Thoracic aorta (tissue), 2 donors: ENCODE measurements around the gene FNTB. TPM values are rescaled to one million over a fixed set of nuclear protein-coding genes. Genes with fewer than 3 reads are reported as not detected.
A peak's percentile ranks its signal among the peaks of the same experiment; 100 is the strongest.

Experiments
- ATAC-seq: fragments of 150-250 bp; one replicate; pipeline ENCODE4 v1.8.0; 2017; ENCODE audit warnings: low read depth; ENCODE audit not compliant: insufficient number of reproducible peaks, low FRiP score
- DNase-seq: peaks from one replicate; pipeline ENCODE4 v3.0.0-alpha.2; 2020; ENCODE audit warnings: low spot score
- H3K27ac ChIP-seq, 2 donors: fragments of 200-600 bp; sonication (generic); 1 replicate in 1 of 2; 2 replicates in 1 of 2; pipeline ENCODE4 v1.5.1; 2016; ENCODE audit warnings: mild to moderate bottlenecking in 2 of 2, moderate library complexity in 2 of 2
- H3K27me3 ChIP-seq: fragments of 200-600 bp; sonication (generic); replicated peaks from 2 replicates; pipeline ENCODE4 v1.6.0; 2016; ENCODE audit warnings: mild to moderate bottlenecking; ENCODE audit not compliant: insufficient read depth
- H3K36me3 ChIP-seq: fragments of 200-600 bp; sonication (generic); one replicate; pipeline ENCODE4 v1.5.1; 2016
- H3K4me1 ChIP-seq, 2 donors: fragments of 200-600 bp; sonication (generic); 1 replicate in 1 of 2; 2 replicates in 1 of 2; pipeline versions ENCODE4 v1.5.1 to v1.6.0; 2016; ENCODE audit warnings: low read depth in 2 of 2, mild to moderate bottlenecking in 1 of 2; ENCODE audit not compliant: control insufficient read depth in 1 of 2
- H3K4me3 ChIP-seq: fragments of 200-600 bp; sonication (generic); 2 replicates; pipeline ENCODE4 v1.5.1; 2016; ENCODE audit warnings: mild to moderate bottlenecking
- H3K9me3 ChIP-seq: fragments of 200-600 bp; sonication (generic); 2 replicates; pipeline ENCODE4 v1.5.1; 2016
- CTCF ChIP-seq: fragments of 200-600 bp; sonication (generic); IDR thresholded peaks from one replicate; pipeline ENCODE4 v1.5.1; 2019; ENCODE audit warnings: antibody characterized with exemption
- total RNA-seq, 2 donors: library from RNA; depleted of rRNA; stranded (reverse); fragments of >200 nt; gene quantifications; one replicate each; pipeline versions ENCODE4 v1.1.0 to v1.2.3, GENCODE V29; 2016

The FNTB gene
- total RNA-seq, 2 donors from 2014 or later: 6.8 to 18.3 TPM

GRCh38 chr14:65033181-65033580 lies 46.5 kb downstream of the FNTB start:
- H3K36me3 ChIP-seq: peaks cover 10% of the 10 kb centered on the region
- ATAC-seq: no peak

GRCh38 chr14:65034021-65034420 lies 47.3 kb downstream of the FNTB start:
- DNase-seq: no peak
- ATAC-seq: no peak
- Histone ChIP-seq H3K4me1 (peaks cover 0 to 10% of the 10 kb centered on the region in 2 donors), H3K9me3 (no peaks in the 10 kb centered on the region), H3K36me3 (peaks cover 6% of the 10 kb centered on the region), H3K4me3 (no peak overlapping the region), H3K27ac (no peak overlapping the region), H3K27me3 (no peaks in the 10 kb centered on the region)
- TF ChIP-seq CTCF: no peak

More at GRCh38 chr14:65033181-65033580, 46.5 kb downstream of the FNTB start:
- no peak for DNase-seq
- no peak overlapping the region for H3K4me3 ChIP-seq
- H3K4me1 ChIP-seq: peaks cover 0 to 10% of the 10 kb centered on the region in 2 donors
- H3K27ac ChIP-seq: no peak overlapping the region
- no peak for TF ChIP-seq CTCF
- no peaks in the 10 kb centered on the region for H3K9me3 ChIP-seq
- no peaks in the 10 kb centered on the region for H3K27me3 ChIP-seq

GRCh38 chr14:65035049-65035448 lies 48.4 kb downstream of the FNTB start:
- Histone ChIP-seq H3K36me3 (peaks cover 2% of the 10 kb centered on the region), H3K9me3 (no peaks in the 10 kb centered on the region), H3K4me1 (peaks cover 0 to 10% of the 10 kb centered on the region in 2 donors), H3K27me3 (no peaks in the 10 kb centered on the region), H3K27ac (peak overlapping the region in 1 of 2 donors; percentile 30), H3K4me3 (no peak overlapping the region)
- no peak for ATAC-seq
- TF ChIP-seq CTCF: no peak
- DNase-seq: no peak

- no peak for ATAC-seq
Observed at GRCh38 chr14:65038966-65039365, 52.3 kb downstream of the FNTB start.

More at GRCh38 chr14:65038966-65039365, 52.3 kb downstream of the FNTB start:
- Histone ChIP-seq H3K9me3 (no peaks in the 10 kb centered on the region), H3K4me1 (peaks cover 0 to 10% of the 10 kb centered on the region in 2 donors), H3K27ac (no peak overlapping the region), H3K4me3 (no peak overlapping the region), H3K27me3 (no peaks in the 10 kb centered on the region), H3K36me3 (peaks cover 21% of the 10 kb centered on the region)
- TF ChIP-seq CTCF: no peak
- DNase-seq: no peak
